Retinal pigment epithelial cell (primary cell): ENCODE results near the gene PSD4.

Experiments
- DNase-seq: peaks from one replicate; pipeline ENCODE4 v3.0.0-alpha.2; 2010; ENCODE audit warnings: low read depth
- H3K4me3 ChIP-seq: 2 replicates; pipeline ENCODE4 v1.5.1; 2011; ENCODE audit warnings: mild to moderate bottlenecking, low read length, control low read depth, moderate library complexity
- TF ChIP-seq, protein P1 (sequence below): conservative IDR thresholded peaks from 2 replicates; pipeline ENCODE4 v1.5.1; 2011; ENCODE audit warnings: low read depth, low read length, control low read depth, inconsistent platforms

Gene PSD4

DNA sequence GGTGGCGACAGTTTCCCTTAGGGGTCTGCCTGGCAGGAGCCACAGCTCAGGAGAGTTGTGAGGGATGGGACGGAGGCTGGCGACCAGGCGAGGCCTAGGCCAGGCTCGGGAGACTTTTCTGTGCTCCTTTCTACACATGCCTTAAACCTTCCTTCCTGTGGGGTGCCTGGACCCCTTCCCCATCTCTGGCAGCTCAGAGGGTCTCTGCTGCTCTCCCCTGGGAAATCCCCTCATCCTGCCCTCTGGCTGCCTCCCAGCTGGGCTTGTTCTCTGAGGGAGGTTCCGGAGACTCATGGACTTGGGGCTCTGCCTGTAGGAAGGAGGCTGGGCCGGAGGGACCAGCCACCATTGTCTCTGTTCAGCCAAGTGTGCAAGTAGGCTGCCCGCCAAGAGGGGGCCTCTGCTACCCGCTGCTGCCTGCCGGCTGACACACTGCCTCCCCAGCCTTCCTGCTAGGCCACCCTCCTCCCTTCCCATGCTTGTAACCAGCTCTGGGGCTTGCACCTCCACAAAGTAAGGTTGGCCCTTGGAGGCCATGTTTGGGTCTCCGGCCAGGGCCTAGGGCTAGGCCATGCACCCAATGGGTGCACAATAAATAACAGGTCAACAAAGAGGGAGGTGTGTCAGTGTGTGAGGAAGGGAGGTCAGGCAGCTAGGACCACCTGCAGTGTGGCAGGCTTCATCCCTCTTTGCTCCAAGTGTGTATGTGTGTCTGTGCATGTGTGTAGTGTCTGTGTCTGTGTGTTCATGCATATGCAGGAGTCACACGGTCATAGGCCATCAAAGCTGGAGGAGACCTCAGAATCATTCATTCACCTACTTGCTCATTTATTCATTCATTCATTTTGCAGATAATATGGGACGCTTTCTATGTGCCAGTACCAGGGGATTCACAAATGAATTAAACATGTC lies 28.8 kb downstream of the PSD4 start:
- DNase-seq = no peak
- no peak overlapping the region for H3K4me3 ChIP-seq
- TF ChIP-seq, protein P1, sequence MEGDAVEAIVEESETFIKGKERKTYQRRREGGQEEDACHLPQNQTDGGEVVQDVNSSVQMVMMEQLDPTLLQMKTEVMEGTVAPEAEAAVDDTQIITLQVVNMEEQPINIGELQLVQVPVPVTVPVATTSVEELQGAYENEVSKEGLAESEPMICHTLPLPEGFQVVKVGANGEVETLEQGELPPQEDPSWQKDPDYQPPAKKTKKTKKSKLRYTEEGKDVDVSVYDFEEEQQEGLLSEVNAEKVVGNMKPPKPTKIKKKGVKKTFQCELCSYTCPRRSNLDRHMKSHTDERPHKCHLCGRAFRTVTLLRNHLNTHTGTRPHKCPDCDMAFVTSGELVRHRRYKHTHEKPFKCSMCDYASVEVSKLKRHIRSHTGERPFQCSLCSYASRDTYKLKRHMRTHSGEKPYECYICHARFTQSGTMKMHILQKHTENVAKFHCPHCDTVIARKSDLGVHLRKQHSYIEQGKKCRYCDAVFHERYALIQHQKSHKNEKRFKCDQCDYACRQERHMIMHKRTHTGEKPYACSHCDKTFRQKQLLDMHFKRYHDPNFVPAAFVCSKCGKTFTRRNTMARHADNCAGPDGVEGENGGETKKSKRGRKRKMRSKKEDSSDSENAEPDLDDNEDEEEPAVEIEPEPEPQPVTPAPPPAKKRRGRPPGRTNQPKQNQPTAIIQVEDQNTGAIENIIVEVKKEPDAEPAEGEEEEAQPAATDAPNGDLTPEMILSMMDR = peak; percentile 11

DNA sequence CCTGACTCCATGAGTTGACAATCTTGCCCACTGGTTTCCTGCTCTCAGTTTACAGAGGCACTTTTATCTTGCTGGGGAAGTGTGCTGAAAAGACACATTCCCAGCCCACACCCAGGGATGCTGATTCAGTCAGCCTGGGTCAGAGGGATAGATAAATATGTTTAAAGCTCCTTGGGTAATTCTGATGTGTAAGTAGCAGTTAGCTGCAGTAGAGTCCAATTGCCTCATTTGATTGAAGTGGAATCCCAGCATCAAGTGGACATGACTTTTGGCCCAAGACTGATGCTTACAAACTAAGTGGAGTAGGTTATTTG lies 29.4 kb downstream of the PSD4 start:
- TF ChIP-seq, protein P1 = no peak
- DNase-seq = no peak
- no peak overlapping the region for H3K4me3 ChIP-seq

DNA sequence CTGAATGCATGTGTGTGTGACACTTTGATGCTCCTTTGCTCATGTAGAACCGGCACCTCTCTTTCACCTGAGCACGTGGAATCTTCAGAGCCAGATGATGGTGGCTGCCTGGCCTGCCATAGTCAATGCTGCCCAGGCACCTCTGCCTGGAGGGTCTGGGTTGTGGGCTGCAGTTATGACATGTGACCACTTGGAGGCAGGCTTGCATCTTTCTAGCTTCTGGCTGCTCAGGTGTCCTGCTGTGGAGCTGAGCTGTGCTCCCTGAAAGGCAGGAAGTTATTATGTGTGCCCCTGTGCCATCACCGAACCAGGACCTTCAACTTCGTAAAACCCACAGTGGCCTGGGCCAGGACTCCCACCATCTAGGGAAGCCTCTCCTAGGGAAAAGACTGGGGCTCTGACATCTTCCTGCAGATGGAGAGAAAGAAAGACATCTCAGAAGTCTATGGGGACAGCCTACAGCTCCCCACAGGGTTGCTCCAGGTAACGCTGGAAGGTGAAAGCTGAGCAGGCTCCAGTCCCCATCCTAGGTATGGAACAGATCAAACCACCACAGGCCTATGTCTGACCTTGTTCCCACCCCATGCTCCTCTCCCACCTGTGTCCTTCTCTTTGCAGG lies 30.2 kb downstream of the PSD4 start:
- no peak for DNase-seq
- TF ChIP-seq, protein P1 = peak; percentile 95

DNA sequence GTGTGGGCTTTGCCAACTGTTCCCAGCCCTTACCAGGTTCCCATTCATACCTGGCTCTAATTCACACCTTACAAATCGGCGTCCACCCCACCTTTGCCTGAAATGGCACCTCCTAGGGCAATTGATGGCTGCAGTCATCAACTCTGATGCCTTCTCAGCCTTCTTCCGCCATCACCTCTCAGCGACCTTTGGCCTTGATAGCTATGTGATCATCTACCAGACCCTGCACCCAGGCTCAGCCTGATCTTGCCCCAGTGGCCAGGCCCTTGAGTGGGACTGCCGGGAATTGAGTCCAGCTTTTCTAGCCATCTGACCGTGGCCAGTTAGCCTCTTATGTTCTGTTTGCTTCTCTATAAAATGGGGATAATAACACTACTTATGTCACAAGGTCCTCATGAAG lies 32.5 kb downstream of the PSD4 start:
- H3K4me3 ChIP-seq = no peak overlapping the region
- TF ChIP-seq, protein P1 = no peak
- no peak for DNase-seq

More for the DNA sequence above, 30.2 kb downstream of the PSD4 start:
- no peak overlapping the region for H3K4me3 ChIP-seq

DNA sequence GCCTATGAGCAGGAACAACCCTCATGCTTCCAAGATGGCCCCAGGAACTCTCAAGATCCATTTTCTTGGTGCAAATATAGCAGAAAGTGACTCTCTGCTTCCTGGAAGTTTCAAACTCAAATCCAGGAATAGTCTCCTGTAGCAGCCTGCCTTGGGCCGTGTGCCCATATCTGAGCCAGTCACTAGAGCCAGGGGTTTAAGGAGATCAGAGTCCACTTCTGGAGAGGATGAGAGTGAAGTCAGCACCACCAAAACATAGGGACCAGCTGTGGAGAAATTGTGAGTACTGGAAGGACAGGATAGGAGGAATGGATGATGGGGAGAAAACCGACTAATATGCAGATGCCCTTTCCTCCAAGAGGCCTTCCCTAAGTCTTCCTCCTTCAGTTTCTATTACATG lies 33.2 kb downstream of the PSD4 start:
- TF ChIP-seq, protein P1 = no peak
- no peak overlapping the region for H3K4me3 ChIP-seq

DNA sequence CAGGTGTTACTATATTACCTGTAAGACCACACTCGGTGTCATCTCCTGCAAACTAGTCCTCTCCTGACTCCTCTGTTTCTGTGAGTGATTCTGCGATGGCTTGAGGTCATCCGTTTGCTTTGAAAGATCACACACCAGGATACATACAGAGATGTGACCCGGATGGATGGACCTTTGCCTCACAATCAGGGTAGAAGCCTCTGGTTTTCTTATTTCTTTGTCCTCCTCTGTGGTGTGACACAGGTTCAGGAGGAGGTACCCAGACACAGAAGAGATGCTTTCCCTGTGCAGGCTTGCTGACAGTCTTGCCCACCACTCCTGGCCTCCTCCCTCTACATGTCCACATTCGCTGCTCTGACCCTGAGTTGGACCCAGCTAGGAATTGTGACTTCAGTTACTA lies 34.6 kb downstream of the PSD4 start:
- TF ChIP-seq, protein P1 = no peak
- DNase-seq = no peak
- H3K4me3 ChIP-seq = no peak overlapping the region

More for the DNA sequence above, 33.2 kb downstream of the PSD4 start:
- DNase-seq = no peak
